Psoas muscle (tissue), 8 donors: Measurements from ENCODE around the gene FRAS1. TPM values are rescaled to one million over a fixed set of nuclear protein-coding genes. Genes with fewer than 3 reads are reported as not detected.

Experiments
- ATAC-seq, 4 donors: fragments of 200-7000 bp; cut with Tn5 transposase; one replicate each; pipeline ENCODE4 v1.9.1; 2020; ENCODE audit warnings: moderate library complexity in 3 of 4, mild to moderate bottlenecking in 2 of 4
- DNase-seq, 2 donors: peaks; one replicate each; pipeline ENCODE4 v3.0.0-alpha.2; 2020
- H3K27ac ChIP-seq: fragments of 200-600 bp; one replicate; pipeline ENCODE4 v1.8.0; 2022
- H3K27me3 ChIP-seq, 3 donors: fragments of 200-600 bp in 1 of 3; one replicate each; pipeline versions ENCODE4 v1.6.1 to v1.8.0; 2013 to 2022; ENCODE audit warnings: low read length in 2 of 3, mild to moderate bottlenecking in 2 of 3, moderate library complexity in 1 of 3; ENCODE audit not compliant: insufficient read depth in 3 of 3
- H3K36me3 ChIP-seq, 2 donors: fragments of 200-600 bp in 1 of 2; one replicate each; pipeline versions ENCODE4 v1.6.1 to v1.8.0; 2013 to 2022; ENCODE audit warnings: low read depth in 1 of 2, mild to moderate bottlenecking in 1 of 2, moderate library complexity in 1 of 2; ENCODE audit not compliant: insufficient read depth in 1 of 2
- H3K4me1 ChIP-seq: fragments of 200-600 bp; one replicate; pipeline ENCODE4 v1.8.0; 2022
- H3K4me3 ChIP-seq: fragments of 200-600 bp; one replicate; pipeline ENCODE4 v1.8.0; 2022; ENCODE audit warnings: mild to moderate bottlenecking
- H3K9me3 ChIP-seq: fragments of 200-600 bp; one replicate; pipeline ENCODE4 v1.8.0; 2022
- CTCF ChIP-seq: fragments of 200-600 bp; IDR thresholded peaks from one replicate; pipeline ENCODE4 v1.8.0; 2022; ENCODE audit warnings: antibody characterized with exemption
- WGBS, 3 donors: extraction: QIAGEN DNeasy Blood & Tissue Kit; methylation state at CpG; one replicate each; pipeline versions ENCODE4 v1.1.6 to v1.1.7; 2013; 5-methylcytosine and 5-hydroxymethylcytosine counted together
- intact Hi-C, 2 donors: fragments of 100-400 bp; cut with DNase I; formaldehyde crosslinking; loops; one replicate each; pipeline versions ENCODE4 v1.11.0 to v1.14.2; 2022
- polyA plus RNA-seq, 3 donors: library from polyadenylated mRNA; stranded (reverse); fragments of 200-250 nt; gene quantifications; one replicate each; pipeline ENCODE4 v1.2.3, GENCODE V29; 2013
- total RNA-seq, 4 donors: library from RNA; stranded (reverse); fragmentation: NEBNext Ultra II Directional in 2 of 4; extraction: Animal tissue kit (Norgen Biotek cat#: 25700) in 2 of 4; gene quantifications; one replicate each; pipeline versions ENCODE4 v1.2.1 to v1.2.4, GENCODE V29; 2021 to 2023
- donor health status: healthy with polysubstance abuse.
- donor health status: DM: no; HTN: no; CAD: no; lungs with moderate emphysema.
- donor health status: Bipolar disorder and iron deficiency.
- donor health status: healthy.
- donor health status: DM: yes; HTN: yes; CAD: no.
- donor health status: DM: no; HTN: no; CAD: no.
- donor health status: DM: no; HTN: no; CAD: no.
- donor health status: DM: yes; HTN: yes; CAD: no.

FRAS1 gene
- total and polyA plus RNA-seq, 7 donors: 0.08 to 3.0 (median 0.42) TPM

- intact Hi-C loops: no loop called here
- Histone ChIP-seq H3K27ac (no peak overlapping the region), H3K4me1 (no peaks in the 10 kb centered on the region), H3K9me3 (no peaks in the 10 kb centered on the region), H3K36me3 (no peaks in the 10 kb centered on the region), H3K4me3 (no peak overlapping the region), H3K27me3 (no peaks in the 10 kb centered on the region)
- DNase-seq (no peak), ATAC-seq (no peak)
- no peak for TF ChIP-seq CTCF
- whole genome bisulfite sequencing, 3 donors: 73 to 80% (median 79%) methylated on average over 6 of the region's 6 CpGs
Measured at GRCh38 chr4:78414116-78414515, 357.0 kb downstream of the FRAS1 start.

- intact Hi-C loops: no loop called here
- Histone ChIP-seq H3K9me3 (no peaks in the 10 kb centered on the region), H3K27ac (no peak overlapping the region), H3K27me3 (no peaks in the 10 kb centered on the region), H3K36me3 (no peaks in the 10 kb centered on the region), H3K4me3 (no peak overlapping the region), H3K4me1 (no peaks in the 10 kb centered on the region)
- WGBS, 3 donors: 93 to 95% (median 94%) methylated on average over 2 of the region's 2 CpGs
- ATAC-seq: no peak
- DNase-seq: no peak
- TF ChIP-seq CTCF: no peak
Measured at GRCh38 chr4:78417603-78418002, 360.5 kb downstream of the FRAS1 start.

GRCh38 chr4:78418406-78418805 is 361.3 kb downstream of the FRAS1 start:
- intact Hi-C loops: no loop called here

GRCh38 chr4:78423790-78424189 is 366.7 kb downstream of the FRAS1 start:
- H3K4me3 ChIP-seq: no peak overlapping the region
- TF ChIP-seq CTCF: no peak
- no peaks in the 10 kb centered on the region for H3K4me1 ChIP-seq
- intact Hi-C loops: no loop called here
- no peaks in the 10 kb centered on the region for H3K9me3 ChIP-seq
- no peaks in the 10 kb centered on the region for H3K27me3 ChIP-seq
- no peak for ATAC-seq
- no peak overlapping the region for H3K27ac ChIP-seq
- WGBS, 3 donors: 77 to 85% (median 78%) methylated on average over 9 of the region's 9 CpGs
- H3K36me3 ChIP-seq: no peaks in the 10 kb centered on the region
- no peak for DNase-seq

More at GRCh38 chr4:78418406-78418805, 361.3 kb downstream of the FRAS1 start:
- no peak for DNase-seq
- H3K27me3 ChIP-seq: no peaks in the 10 kb centered on the region
- no peak overlapping the region for H3K4me3 ChIP-seq
- 73 to 77% (median 74%) methylated on average over 6 of the region's 6 CpGs for WGBS, 3 donors
- H3K27ac ChIP-seq: no peak overlapping the region
- no peak for ATAC-seq
- no peaks in the 10 kb centered on the region for H3K4me1 ChIP-seq
- TF ChIP-seq CTCF: no peak
- no peaks in the 10 kb centered on the region for H3K9me3 ChIP-seq
- no peaks in the 10 kb centered on the region for H3K36me3 ChIP-seq

GRCh38 chr4:78424461-78424860 is 367.3 kb downstream of the FRAS1 start:
- no peak for TF ChIP-seq CTCF
- Histone ChIP-seq H3K4me3 (no peak overlapping the region), H3K4me1 (no peaks in the 10 kb centered on the region), H3K27ac (no peak overlapping the region), H3K9me3 (no peaks in the 10 kb centered on the region), H3K27me3 (no peaks in the 10 kb centered on the region), H3K36me3 (no peaks in the 10 kb centered on the region)
- DNase-seq: no peak
- intact Hi-C loops: no loop called here
- ATAC-seq: no peak
